HepG2 (cell line): ENCODE data around the gene NALCN. TPM values are rescaled to one million over a fixed set of nuclear protein-coding genes. Genes with fewer than 3 reads are reported as not detected.

Experiments
- ATAC-seq: fragments of 200-7000 bp; cut with Tn5 transposase; 3 replicates; pipeline ENCODE4 v1.9.1; 2020; ENCODE audit warnings: mild to moderate bottlenecking, moderate library complexity
- BruUV-seq: library from RNA; stranded (reverse); fragments of 400-500 nt; replicated peaks from 2 replicates; lab custom pipeline; 2021; lab: Mats Ljungman, UMichigan
- CTCF ChIA-PET: fragments of 300-600 bp; formaldehyde crosslinking; extraction: SDS; loops from one replicate; lab custom pipeline; 2021; ENCODE audit warnings: low total read pairs, inconsistent platforms, low intra/inter-chr PET ratio; lab: Yijun Ruan, JAX
- POLR2A ChIA-PET: fragments of 350-600 bp; sonication (Branson Sonifier 250); formaldehyde crosslinking; loops from one replicate; lab custom pipeline; 2020; ENCODE audit warnings: antibody characterized with exemption, inconsistent platforms; lab: Yijun Ruan, JAX
- DNase-seq: peaks from one replicate; pipeline ENCODE4 v3.0.0-alpha.2; 2015; ENCODE audit warnings: low spot score
- FAIRE-seq: peaks from 3 replicates; lab custom pipeline; 2011; peaks lifted over from hg19 to GRCh38; lab: Jason Lieb, UNC
- H2AFZ ChIP-seq: one replicate; pipeline ENCODE4 v1.6.1; 2011; ENCODE audit warnings: low read length, inconsistent platforms
- H3K27ac ChIP-seq: fragments of 300-600 bp; 3 replicates; pipeline ENCODE4 v1.8.0; 2011; ENCODE audit warnings: mixed run types, mild to moderate bottlenecking, mixed read lengths, low read length, inconsistent platforms; ENCODE audit not compliant: insufficient read depth; ENCODE audit errors: extremely low read length
- H3K27me3 ChIP-seq, 2 experiments: fragments of 200-600 bp in 1 of 2; 2 replicates in 1 of 2; 3 replicates in 1 of 2; pipeline versions ENCODE4 v1.6.0 to v1.8.0; 2011; ENCODE audit warnings: low read length in 2 of 2, mild to moderate bottlenecking in 2 of 2, moderate library complexity in 2 of 2, inconsistent platforms in 1 of 2; ENCODE audit not compliant: insufficient read depth in 2 of 2, control insufficient read depth in 1 of 2
- H3K36me3 ChIP-seq, 2 experiments: fragments of 200-600 bp in 1 of 2; replicated peaks in 1 of 2; 2 replicates in 1 of 2; 3 replicates in 1 of 2; pipeline versions ENCODE4 v1.5.1 to v1.8.0; 2011; ENCODE audit warnings: low read length in 2 of 2, inconsistent platforms in 1 of 2; ENCODE audit not compliant: insufficient read depth in 2 of 2, control insufficient read depth in 1 of 2
- H3K4me1 ChIP-seq: 2 replicates; pipeline ENCODE4 v1.5.1; 2012; ENCODE audit warnings: low read length, inconsistent platforms; ENCODE audit not compliant: insufficient read depth
- H3K4me2 ChIP-seq: 2 replicates; pipeline ENCODE4 v1.6.0; 2011; ENCODE audit warnings: low read depth, low read length, inconsistent platforms
- H3K4me3 ChIP-seq, 3 experiments: fragments of 200-600 bp in 1 of 3; sonication (generic), shearing (Covaris generic) in 1 of 3; replicated peaks in 1 of 3; 2 replicates each; pipeline ENCODE4 v1.5.1; 2011 to 2016; ENCODE audit warnings: low read length in 3 of 3, inconsistent platforms in 2 of 3, low read depth in 2 of 3, mild to moderate bottlenecking in 2 of 3, control low read depth in 1 of 3, mixed read lengths in 1 of 3; ENCODE audit not compliant: insufficient read depth in 1 of 3
- H3K79me2 ChIP-seq: one replicate; pipeline ENCODE4 v1.6.1; 2011; ENCODE audit warnings: low read length, inconsistent platforms; ENCODE audit not compliant: insufficient read depth
- H3K9ac ChIP-seq: 2 replicates; pipeline ENCODE4 v1.6.0; 2011; ENCODE audit warnings: mild to moderate bottlenecking, low read depth, low read length, inconsistent platforms; ENCODE audit not compliant: insufficient read depth
- H3K9me3 ChIP-seq: 2 replicates; pipeline ENCODE4 v1.5.1; 2012; ENCODE audit warnings: mild to moderate bottlenecking, low read length
- H4K20me1 ChIP-seq: 2 replicates; pipeline ENCODE4 v1.6.0; 2011; ENCODE audit warnings: inconsistent platforms, mild to moderate bottlenecking, low read length, moderate library complexity; ENCODE audit not compliant: insufficient read depth
- ATAD3A ChIP-seq: sonication (generic); formaldehyde crosslinking; IDR thresholded peaks from 2 replicates; pipeline ENCODE4 v1.4.0; 2020; ENCODE audit warnings: missing genetic modification reagents
- BATF2 ChIP-seq: sonication (generic); formaldehyde crosslinking; IDR thresholded peaks from 2 replicates; pipeline ENCODE4 v1.8.0; 2022; ENCODE audit warnings: mild to moderate bottlenecking, missing genetic modification reagents, moderate library complexity
- HMGXB3 ChIP-seq: sonication (generic); formaldehyde crosslinking; IDR thresholded peaks from 2 replicates; pipeline ENCODE4 v1.4.0; 2020; ENCODE audit warnings: missing genetic modification reagents, borderline replicate concordance
- KLF16 ChIP-seq, 2 experiments: sonication (generic) in 1 of 2; formaldehyde crosslinking in 1 of 2; IDR thresholded peaks; 2 replicates each; pipeline versions ENCODE4 v1.6.1 to v1.8.0; 2016 to 2023; ENCODE audit warnings: missing genetic modification reagents in 2 of 2, missing compliant biosample characterization in 1 of 2
- MXD3 ChIP-seq: IDR thresholded peaks from 2 replicates; pipeline ENCODE4 v1.6.1; 2016; ENCODE audit warnings: mild to moderate bottlenecking, missing biosample characterization, missing genetic modification reagents
- NFATC3 ChIP-seq: sonication (generic); formaldehyde crosslinking; IDR thresholded peaks from 2 replicates; pipeline ENCODE4 v1.5.1; 2020; ENCODE audit warnings: mild to moderate bottlenecking, missing genetic modification reagents
- NONO ChIP-seq, 2 experiments: fragments of 450-650 bp in 1 of 2; sonication (generic) in 1 of 2; formaldehyde crosslinking in 1 of 2; IDR thresholded peaks in 1 of 2; conservative IDR thresholded peaks in 1 of 2; 2 replicates each; pipeline versions ENCODE4 v1.6.1 to v1.8.0; 2017 to 2022; ENCODE audit warnings: mild to moderate bottlenecking in 1 of 2, missing genetic modification reagents in 1 of 2, moderate library complexity in 1 of 2
- RFX1 ChIP-seq: fragments of 450-650 bp; IDR thresholded peaks from 2 replicates; pipeline ENCODE4 v1.6.1; 2017
- SNAI1 ChIP-seq: sonication (generic); formaldehyde crosslinking; IDR thresholded peaks from 2 replicates; pipeline ENCODE4 v1.5.0; 2020; ENCODE audit warnings: mild to moderate bottlenecking, missing genetic modification reagents, borderline replicate concordance
- TBP ChIP-seq: sonication (generic); formaldehyde crosslinking; IDR thresholded peaks from 2 replicates; pipeline ENCODE4 v1.5.0; 2020; ENCODE audit warnings: missing genetic modification reagents
- TMF1 ChIP-seq: sonication (generic); formaldehyde crosslinking; IDR thresholded peaks from 2 replicates; pipeline ENCODE4 v1.8.1; 2022; ENCODE audit warnings: low read depth, missing genetic modification reagents
- ZBTB10 ChIP-seq: sonication (generic); formaldehyde crosslinking; IDR thresholded peaks from 2 replicates; pipeline ENCODE4 v1.4.0; 2020; ENCODE audit warnings: missing genetic modification reagents, borderline replicate concordance
- ZNF567 ChIP-seq: sonication (generic); formaldehyde crosslinking; IDR thresholded peaks from 2 replicates; pipeline ENCODE4 v1.8.1; 2023; ENCODE audit warnings: mild to moderate bottlenecking, missing genetic modification reagents, borderline replicate concordance
- ZNF616 ChIP-seq: sonication (generic); formaldehyde crosslinking; IDR thresholded peaks from 2 replicates; pipeline ENCODE4 v1.5.0; 2020; ENCODE audit warnings: low read depth, mild to moderate bottlenecking, missing genetic modification reagents
- ZNF644 ChIP-seq: IDR thresholded peaks from 2 replicates; pipeline ENCODE4 v1.6.1; 2016; ENCODE audit warnings: low read depth
- WGBS: methylation state at CpG from one replicate; pipeline ENCODE4 v1.1.6; 2017; ENCODE audit warnings: low lambda C conversion rate; 5-methylcytosine and 5-hydroxymethylcytosine counted together
- in situ Hi-C: cut with HindIII; loops from 2 replicates; pipeline ENCODE4 v1.10.0; 2017; ENCODE audit warnings: low pct_unique_long_range_greater_than_20kb; ENCODE audit not compliant: extremely low pct_ligation_motif_present
- intact Hi-C: fragments of 100-400 bp; cut with micrococcal nuclease; formaldehyde crosslinking; loops from one replicate; pipeline ENCODE4 v1.10.0; 2022; ENCODE audit not compliant: unreplicated experiment
- polyA plus RNA-seq, 8 experiments: library from polyadenylated mRNA; depleted of rRNA in 3 of 8; stranded (reverse) in 7 of 8; unstranded in 1 of 8; fragments of >200 nt; fragmentation: Illumina TruSeq in 4 of 8; extraction: Trizol in 4 of 8; gene quantifications; 2 replicates each; pipeline versions ENCODE4 v1.2.1 to v1.2.3, GENCODE V29; 2011 to 2016; ENCODE audit warnings: low read depth in 4 of 8, missing spikeins in 1 of 8, mixed read lengths in 1 of 8; ENCODE audit not compliant: insufficient read depth in 1 of 8
- total RNA-seq, 5 experiments: library from RNA; depleted of rRNA; stranded (reverse); fragments of >200 nt; fragmentation: Illumina TruSeq; extraction: Trizol; gene quantifications; 2 replicates each; pipeline ENCODE4 v1.2.3, GENCODE V29; 2016; ENCODE audit warnings: low read depth in 1 of 5

The NALCN gene
- total and polyA plus RNA-seq, 2 of the 13 experiments (the other 11 are each of a cell fraction or from before 2014, with no cell fraction given) = not detected

GRCh38 chr13:101026736-101027398 lies 389.4 kb downstream of the NALCN start (continued):
- TF ChIP-seq ZBTB10 (no peak), SNAI1 (CRISPR knock-in tag) (no peak)

GRCh38 chr13:101026328-101026727 lies 390.0 kb downstream of the NALCN start:
- H3K36me3 ChIP-seq = no peaks in the 10 kb centered on the region
- H2AFZ ChIP-seq = no peak overlapping the region
- no peak overlapping the region for H3K4me3 ChIP-seq
- H4K20me1 ChIP-seq = no peaks in the 10 kb centered on the region
- H3K79me2 ChIP-seq = no peaks in the 10 kb centered on the region
- FAIRE-seq (no peak), ATAC-seq (no peak), DNase-seq (no peak)
- no peak for TF ChIP-seq ZNF567
- no peak for TF ChIP-seq TBP (CRISPR knock-in tag)
- TF ChIP-seq BATF2 (CRISPR knock-in tag) = no peak
- no peak for TF ChIP-seq NFATC3
- TF ChIP-seq ZNF616 = no peak
- no peak for TF ChIP-seq HMGXB3 (CRISPR knock-in tag)
- no peak for TF ChIP-seq RFX1
- no peak for TF ChIP-seq NONO (IDR thresholded peaks at IDR 0.05)
- no peak for TF ChIP-seq NONO (CRISPR knock-in tag; conservative IDR thresholded peaks at IDR 0.05)
- no peak for TF ChIP-seq ATAD3A (CRISPR knock-in tag)
- TF ChIP-seq KLF16 (CRISPR knock-in tag; IDR thresholded peaks at IDR 0.05) = no peak
- no peak for TF ChIP-seq ZNF644 (CRISPR knock-in tag)
- no peak for TF ChIP-seq MXD3 (CRISPR knock-in tag)
- no peak for TF ChIP-seq TMF1 (CRISPR knock-in tag)
- intact Hi-C loops (no loop called here), in situ Hi-C loops (no loop called here)
- no peaks in the 10 kb centered on the region for H3K27me3 ChIP-seq
- BruUV-seq = no TSS peak
- H3K9ac ChIP-seq = no peak overlapping the region
- H3K27ac ChIP-seq = no peak overlapping the region
- no peaks in the 10 kb centered on the region for H3K9me3 ChIP-seq
- H3K4me2 ChIP-seq = no peak overlapping the region
- POLR2A ChIA-PET = no interaction called here
- 26% methylated on average over 6 of the region's 6 CpGs for WGBS
- CTCF ChIA-PET = no interaction called here
- no peaks in the 10 kb centered on the region; the same call in 1 of the 2 replicates for H3K4me1 ChIP-seq
